GM20000 (cell line): Measurements from ENCODE around the gene ARID3B.
A peak's percentile ranks its signal among the peaks of the same experiment; 100 is the strongest.

Source experiments
- DNase-seq: peaks from one replicate; pipeline ENCODE4 v3.0.0; 2012; ENCODE audit warnings: low spot score
- CTCF ChIP-seq: IDR thresholded peaks from 2 replicates; pipeline ENCODE4 v1.5.1; 2012; ENCODE audit warnings: mild to moderate bottlenecking, control low read depth; ENCODE audit errors: extremely low read depth, missing control alignments

ARID3B gene

GRCh38 chr15:74635228-74635627 lies 94.2 kb downstream of the ARID3B start:
- DNase-seq, result peak; percentile 77

GRCh38 chr15:74636984-74637383 lies 96.0 kb downstream of the ARID3B start:
- no peak for TF ChIP-seq CTCF

More at GRCh38 chr15:74635228-74635627, 94.2 kb downstream of the ARID3B start:
- TF ChIP-seq CTCF, result peak; percentile 76

GRCh38 chr15:74641151-74641550 lies 100.1 kb downstream of the ARID3B start:
- DNase-seq, result no peak

More at GRCh38 chr15:74636984-74637383, 96.0 kb downstream of the ARID3B start:
- DNase-seq, result no peak

GRCh38 chr15:74642348-74642733 lies 101.3 kb downstream of the ARID3B start:
- no peak for TF ChIP-seq CTCF
- no peak for DNase-seq

More at GRCh38 chr15:74641151-74641550, 100.1 kb downstream of the ARID3B start:
- no peak for TF ChIP-seq CTCF

GRCh38 chr15:74642734-74643664 lies 102.0 kb downstream of the ARID3B start:
- no peak for TF ChIP-seq CTCF
- DNase-seq, result no peak

GRCh38 chr15:74643665-74644204 lies 102.7 kb downstream of the ARID3B start:
- TF ChIP-seq CTCF, result no peak
- DNase-seq, result no peak

- no peak for DNase-seq
- no peak for TF ChIP-seq CTCF
Observed at GRCh38 chr15:74646480-74646879, 105.5 kb downstream of the ARID3B start.
